ENCODE data around the gene GNG7.

The GNG7 gene

DNA sequence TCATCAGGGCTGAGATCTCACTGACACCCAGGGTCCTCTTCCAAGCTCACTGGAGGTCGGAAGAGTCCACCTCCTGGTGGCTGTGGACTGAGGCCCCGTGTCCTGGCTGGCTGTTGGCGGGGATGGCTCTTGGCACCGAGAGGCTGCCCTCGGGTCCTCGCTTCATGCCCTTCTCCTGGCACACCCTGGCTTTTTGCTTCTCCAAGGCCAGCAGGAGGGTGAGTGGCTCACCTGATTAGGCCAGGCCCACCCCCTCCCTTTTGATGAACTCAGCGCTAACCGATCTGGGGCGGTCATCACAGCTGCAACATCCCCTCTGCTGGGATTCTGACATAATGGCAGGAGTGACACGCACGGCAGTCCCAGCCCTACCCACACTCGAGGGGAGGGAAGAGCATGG is 32.9 kb upstream of the GNG7 start:
- Histone ChIP-seq H3K9ac (ENCODE audit: low read length) (no peak overlapping the region), H2AFZ (ENCODE audit: low read length) (no peak overlapping the region), H3K27me3 (replicated peaks; ENCODE audit: insufficient read depth, low read length) (no peaks in the 10 kb centered on the region), H3K9me2 (replicated peaks; ENCODE audit: insufficient read depth, low read length) (no peaks in the 10 kb centered on the region), H3K36me3 (replicated peaks; ENCODE audit: insufficient read depth, low read length) (no peaks in the 10 kb centered on the region; the same call in 1 of the 2 replicates), H3K4me1 (ENCODE audit: low read length) (no peaks in the 10 kb centered on the region), H3K79me2 (ENCODE audit: low read length) (peaks cover 35% of the 10 kb centered on the region), H4K20me1 (ENCODE audit: insufficient read depth, low read length) (no peaks in the 10 kb centered on the region), H3F3A (ENCODE audit: insufficient read depth, low read length) (no peaks in the 10 kb centered on the region; the same call in 1 of the 2 replicates), H3K4me2 (ENCODE audit: low read depth, low read length) (no peak overlapping the region), H3K27ac (ENCODE audit: low read length) (no peak overlapping the region), H3K9me3 (replicated peaks; ENCODE audit: insufficient read depth, low read length) (no peaks in the 10 kb centered on the region), H3K4me3 (ENCODE audit: low read length) (no peak overlapping the region)
- DNase-seq = no peak
- TF ChIP-seq EZH2phosphoT487 (IDR thresholded peaks at IDR 0.05; ENCODE audit: low read length) (no peak), CTCF (IDR thresholded peaks at IDR 0.05; ENCODE audit: low read length) (no peak), EZH2 (optimal IDR thresholded peaks at IDR 0.05; ENCODE audit: low read depth, low read length) (no peak)

GRCh38 chr19:2734589-2735288 is 32.2 kb upstream of the GNG7 start:
- Histone ChIP-seq H3K27me3 (replicated peaks; ENCODE audit: insufficient read depth, low read length) (no peaks in the 10 kb centered on the region), H3K4me2 (ENCODE audit: low read depth, low read length) (no peak overlapping the region), H3K9me2 (replicated peaks; ENCODE audit: insufficient read depth, low read length) (no peaks in the 10 kb centered on the region), H3K36me3 (replicated peaks; ENCODE audit: insufficient read depth, low read length) (no peaks in the 10 kb centered on the region; the same call in 1 of the 2 replicates), H3K4me3 (ENCODE audit: low read length) (no peak overlapping the region), H3K27ac (ENCODE audit: low read length) (no peak overlapping the region), H2AFZ (ENCODE audit: low read length) (no peak overlapping the region), H3K9ac (ENCODE audit: low read length) (no peak overlapping the region), H3K9me3 (replicated peaks; ENCODE audit: insufficient read depth, low read length) (no peaks in the 10 kb centered on the region), H4K20me1 (ENCODE audit: insufficient read depth, low read length) (no peaks in the 10 kb centered on the region), H3K79me2 (ENCODE audit: low read length) (peaks cover 35% of the 10 kb centered on the region), H3K4me1 (ENCODE audit: low read length) (no peaks in the 10 kb centered on the region), H3F3A (ENCODE audit: insufficient read depth, low read length) (no peaks in the 10 kb centered on the region; the same call in 1 of the 2 replicates)
- TF ChIP-seq EZH2 (optimal IDR thresholded peaks at IDR 0.05; ENCODE audit: low read depth, low read length) = no peak
- TF ChIP-seq CTCF (IDR thresholded peaks at IDR 0.05; ENCODE audit: low read length) = no peak
- no peak for TF ChIP-seq EZH2phosphoT487 (IDR thresholded peaks at IDR 0.05; ENCODE audit: low read length)
- no peak for DNase-seq

GRCh38 chr19:2733930-2734588 is 31.6 kb upstream of the GNG7 start:
- H3F3A ChIP-seq (ENCODE audit: insufficient read depth, low read length) = no peaks in the 10 kb centered on the region
- H3K27ac ChIP-seq (ENCODE audit: low read length) = no peak overlapping the region
- no peak for TF ChIP-seq EZH2phosphoT487 (IDR thresholded peaks at IDR 0.05; ENCODE audit: low read length)
- no peak for TF ChIP-seq EZH2 (optimal IDR thresholded peaks at IDR 0.05; ENCODE audit: low read depth, low read length)
- TF ChIP-seq CTCF (IDR thresholded peaks at IDR 0.05; ENCODE audit: low read length) = no peak
- H3K79me2 ChIP-seq (ENCODE audit: low read length) = peaks cover 28% of the 10 kb centered on the region
- no peaks in the 10 kb centered on the region for H4K20me1 ChIP-seq (ENCODE audit: insufficient read depth, low read length)
- no peaks in the 10 kb centered on the region for H3K4me1 ChIP-seq (ENCODE audit: low read length)
- H2AFZ ChIP-seq (ENCODE audit: low read length) = no peak overlapping the region
- no peak for DNase-seq
- H3K4me2 ChIP-seq (ENCODE audit: low read depth, low read length) = no peak overlapping the region
- no peaks in the 10 kb centered on the region for H3K9me3 ChIP-seq (replicated peaks; ENCODE audit: insufficient read depth, low read length)
- no peaks in the 10 kb centered on the region for H3K27me3 ChIP-seq (replicated peaks; ENCODE audit: insufficient read depth, low read length)
- H3K9me2 ChIP-seq (replicated peaks; ENCODE audit: insufficient read depth, low read length) = no peaks in the 10 kb centered on the region
- H3K9ac ChIP-seq (ENCODE audit: low read length) = no peak overlapping the region
- H3K36me3 ChIP-seq (replicated peaks; ENCODE audit: insufficient read depth, low read length) = no peaks in the 10 kb centered on the region; the same call in 1 of the 2 replicates
- H3K4me3 ChIP-seq (ENCODE audit: low read length) = no peak overlapping the region

Data from MM.1S (cell line).